K562 (cell line): Measurements from ENCODE around the gene MBD5. TPM values are rescaled to one million over a fixed set of nuclear protein-coding genes. Genes with fewer than 3 reads are reported as not detected.
A peak's percentile ranks its signal among the peaks of the same experiment; 100 is the strongest.

Experiments used
- ATAC-seq: fragments of 200-7000 bp; cut with Tn5 transposase; 3 replicates; pipeline ENCODE4 v1.9.1; 2020; ENCODE audit warnings: moderate library complexity
- BruUV-seq: library from RNA; stranded (reverse); fragments of 400-500 nt; replicated peaks from 2 replicates; lab custom pipeline; 2021; lab: Mats Ljungman, UMichigan
- CTCF ChIA-PET: fragments of 300-600 bp; formaldehyde crosslinking; extraction: SDS; loops from one replicate; lab custom pipeline; 2021; ENCODE audit warnings: low intra/inter-chr PET ratio; lab: Yijun Ruan, JAX
- POLR2A ChIA-PET: fragments of 300-600, 350-650 bp; sonication (Branson Sonifier 250); formaldehyde crosslinking; extraction: SDS; loops from one replicate; lab custom pipeline; 2021; ENCODE audit warnings: antibody characterized with exemption, inconsistent platforms; lab: Yijun Ruan, JAX
- DNase-seq, 4 experiments: peaks; one replicate each; pipeline versions ENCODE4 v3.0.0 to v3.0.0-alpha.2; 2011 to 2018; ENCODE audit warnings: low spot score in 3 of 4, mixed read lengths in 3 of 4; ENCODE audit errors: extremely low read depth in 1 of 4
- FAIRE-seq: peaks from 2 replicates; lab custom pipeline; 2011; peaks lifted over from hg19 to GRCh38; lab: Jason Lieb, UNC
- H2AFZ ChIP-seq: 2 replicates; pipeline ENCODE4 v1.6.0; 2011; ENCODE audit warnings: low read depth, low read length, control low read depth, inconsistent platforms
- H3K27ac ChIP-seq: fragments of 200-600 bp; 3 replicates; pipeline ENCODE4 v1.8.0; 2011; ENCODE audit warnings: low read depth, mild to moderate bottlenecking, control low read depth, inconsistent platforms, low read length, moderate library complexity, mixed read lengths; ENCODE audit errors: extremely low read depth
- H3K27me3 ChIP-seq, 2 experiments: fragments of 300-600 bp in 1 of 2; 2 replicates in 1 of 2; 3 replicates in 1 of 2; pipeline versions ENCODE4 v1.6.0 to v1.8.0; 2011; ENCODE audit warnings: inconsistent platforms in 2 of 2, low read length in 2 of 2, mild to moderate bottlenecking in 1 of 2, mixed read lengths in 1 of 2, moderate library complexity in 1 of 2; ENCODE audit not compliant: control insufficient read depth in 2 of 2, insufficient read depth in 2 of 2
- H3K36me3 ChIP-seq: fragments of 300-600 bp; 3 replicates; pipeline ENCODE4 v1.8.0; 2011; ENCODE audit warnings: mild to moderate bottlenecking, low read length, inconsistent platforms; ENCODE audit not compliant: control insufficient read depth, insufficient read depth
- H3K4me1 ChIP-seq, 2 experiments: fragments of 200-600 bp in 1 of 2; replicated peaks in 1 of 2; 2 replicates in 1 of 2; 3 replicates in 1 of 2; pipeline versions ENCODE4 v1.5.1 to v1.8.0; 2011; ENCODE audit warnings: inconsistent platforms in 2 of 2, low read length in 2 of 2, mild to moderate bottlenecking in 1 of 2, mixed read lengths in 1 of 2, moderate library complexity in 1 of 2; ENCODE audit not compliant: control insufficient read depth in 2 of 2, insufficient read depth in 2 of 2
- H3K4me2 ChIP-seq: 2 replicates; pipeline ENCODE4 v1.6.1; 2011; ENCODE audit warnings: low read length, control low read depth, inconsistent platforms, mixed read lengths; ENCODE audit not compliant: insufficient read depth
- H3K4me3 ChIP-seq: fragments of 200-600 bp; sonication (generic), shearing (Covaris generic); 2 replicates; pipeline ENCODE4 v1.5.1; 2016; ENCODE audit warnings: control low read depth, inconsistent platforms
- H3K79me2 ChIP-seq: fragments of 200-600 bp; 3 replicates; pipeline ENCODE4 v1.8.0; 2011; ENCODE audit warnings: low read length, inconsistent platforms; ENCODE audit not compliant: control insufficient read depth, insufficient read depth
- H3K9ac ChIP-seq, 2 experiments: 2 replicates each; pipeline versions ENCODE4 v1.6.0 to v1.6.1; 2011; ENCODE audit warnings: low read depth in 2 of 2, low read length in 2 of 2, control low read depth in 1 of 2, inconsistent platforms in 1 of 2, mild to moderate bottlenecking in 1 of 2, mixed read lengths in 1 of 2; ENCODE audit not compliant: insufficient read depth in 1 of 2
- H3K9me1 ChIP-seq: one replicate; pipeline ENCODE4 v1.6.0; 2011; ENCODE audit warnings: inconsistent platforms, mild to moderate bottlenecking, low read length, moderate library complexity; ENCODE audit not compliant: control insufficient read depth, insufficient read depth
- H3K9me3 ChIP-seq: replicated peaks from 2 replicates; pipeline ENCODE4 v1.5.1; 2011; ENCODE audit warnings: low read depth, low read length, inconsistent platforms; ENCODE audit not compliant: control insufficient read depth, insufficient read depth
- H4K20me1 ChIP-seq: replicated peaks from 2 replicates; pipeline ENCODE4 v1.6.1; 2011; ENCODE audit warnings: low read length, inconsistent platforms, mixed read lengths; ENCODE audit not compliant: control insufficient read depth, insufficient read depth
- E2F3 ChIP-seq: fragments of 250-450 bp; sonication (Bioruptor Pico); IDR thresholded peaks from 2 replicates; pipeline ENCODE4 v1.4.0; 2020; ENCODE audit warnings: mild to moderate bottlenecking
- FIP1L1 ChIP-seq: fragments of 200-400 bp; formaldehyde crosslinking; IDR thresholded peaks from 2 replicates; pipeline ENCODE4 v1.6.1; 2018; ENCODE audit warnings: mild to moderate bottlenecking, low read depth, low read length; ENCODE audit not compliant: poor library complexity, severe bottlenecking
- GABPB2 ChIP-seq: fragments of 250-450 bp; sonication (Bioruptor Pico); conservative IDR thresholded peaks from 2 replicates; pipeline ENCODE4 v1.5.1; 2021; ENCODE audit warnings: mild to moderate bottlenecking
- MAFF ChIP-seq: IDR thresholded peaks from 2 replicates; pipeline ENCODE4 v1.6.1; 2012; ENCODE audit warnings: low read length, improper control_type of control experiment
- MAFG ChIP-seq: fragments of 450-650 bp; conservative IDR thresholded peaks from 2 replicates; pipeline ENCODE4 v1.6.1; 2016; ENCODE audit warnings: missing genetic modification characterization, missing compliant biosample characterization
- MAFK ChIP-seq: IDR thresholded peaks from 2 replicates; pipeline ENCODE4 v1.6.1; 2011; ENCODE audit warnings: low read length, improper control_type of control experiment
- NR2C2 ChIP-seq, 2 experiments: fragments of 200-800 bp in 1 of 2; sonication (Bioruptor generic) in 1 of 2; sonication (generic) in 1 of 2; formaldehyde crosslinking in 1 of 2; IDR thresholded peaks; 2 replicates each; pipeline versions ENCODE4 v1.6.1 to v1.8.0; 2016 to 2022; ENCODE audit warnings: mild to moderate bottlenecking in 1 of 2, missing compliant biosample characterization in 1 of 2, missing genetic modification characterization in 1 of 2, missing genetic modification reagents in 1 of 2
- RAD51 ChIP-seq: fragments of 450-650 bp; IDR thresholded peaks from 2 replicates; pipeline ENCODE4 v1.7.1; 2016; ENCODE audit warnings: low read depth, mild to moderate bottlenecking, borderline replicate concordance
- RBM25 ChIP-seq: fragments of 200-400 bp; formaldehyde crosslinking; IDR thresholded peaks from 2 replicates; pipeline ENCODE4 v1.6.1; 2018; ENCODE audit warnings: low read length, low read depth, moderate library complexity; ENCODE audit not compliant: severe bottlenecking
- SMARCA4 ChIP-seq: fragments of 450-650 bp; IDR thresholded peaks from 2 replicates; pipeline ENCODE4 v1.6.1; 2016
- TCFL5 ChIP-seq: fragments of 250-450 bp; sonication (Bioruptor Pico); conservative IDR thresholded peaks from 2 replicates; pipeline ENCODE4 v1.6.1; 2021; ENCODE audit warnings: mild to moderate bottlenecking, moderate library complexity, matching md5 sums
- TGIF2 ChIP-seq: sonication (generic); formaldehyde crosslinking; IDR thresholded peaks from 2 replicates; pipeline ENCODE4 v1.8.1; 2022; ENCODE audit warnings: mild to moderate bottlenecking, missing genetic modification reagents, moderate library complexity
- USF1 ChIP-seq: sonication (generic); formaldehyde crosslinking; IDR thresholded peaks from 2 replicates; pipeline ENCODE4 v1.9.0; 2022; ENCODE audit warnings: mild to moderate bottlenecking, missing genetic modification reagents
- ZBTB5 ChIP-seq: fragments of 450-650 bp; IDR thresholded peaks from 2 replicates; pipeline ENCODE4 v1.6.1; 2017; ENCODE audit warnings: antibody characterized with exemption
- ZNF311 ChIP-seq: fragments of 250-450 bp; sonication (Bioruptor Pico); IDR thresholded peaks from 2 replicates; pipeline ENCODE4 v1.4.0; 2020; ENCODE audit warnings: mild to moderate bottlenecking, moderate library complexity
- ZNF316 ChIP-seq: fragments of 450-650 bp; IDR thresholded peaks from 2 replicates; pipeline ENCODE4 v1.6.1; 2016
- ZNF592 ChIP-seq: fragments of 450-650 bp; IDR thresholded peaks from 2 replicates; pipeline ENCODE4 v1.6.1; 2017; ENCODE audit warnings: antibody characterized with exemption, mild to moderate bottlenecking
- ZNF668 ChIP-seq: fragments of 250-450 bp; sonication (Bioruptor Pico); IDR thresholded peaks from 2 replicates; pipeline ENCODE4 v1.8.0; 2022; ENCODE audit warnings: mild to moderate bottlenecking, inconsistent platforms
- ZNF766 ChIP-seq: fragments of 200-800 bp; sonication (Bioruptor generic); conservative IDR thresholded peaks from 2 replicates; pipeline ENCODE4 v1.6.1; 2016; ENCODE audit warnings: missing genetic modification characterization, missing compliant biosample characterization
- WGBS: fragments of 100-300 bp; shearing (Covaris generic); methylation state at CpG from one replicate; pipeline ENCODE4 v1.1.6; 2016; ENCODE audit warnings: low coverage, mixed read lengths; ENCODE audit not compliant: insufficient coverage; ENCODE audit errors: missing lambda C conversion rate; 5-methylcytosine and 5-hydroxymethylcytosine counted together
- in situ Hi-C: fragments of 300-500 bp; cut with MboI; formaldehyde crosslinking; loops from 4 replicates; pipeline ENCODE4 v1.15.0; 2018; ENCODE audit warnings: inconsistent platforms, mixed read lengths
- intact Hi-C: fragments of 100-400 bp; cut with micrococcal nuclease; formaldehyde crosslinking; loops from 2 replicates; pipeline ENCODE4 v1.14.2; 2022
- polyA plus RNA-seq, 8 experiments: library from polyadenylated mRNA; depleted of rRNA in 4 of 8; stranded (reverse) in 5 of 8; unstranded in 3 of 8; fragments of >200 nt; fragmentation: Nextera tagmentation in 2 of 8; fragmentation: Illumina TruSeq in 1 of 8; extraction: Ambion mirVana in 2 of 8; extraction: Trizol in 1 of 8; gene quantifications; 2 replicates each; pipeline versions ENCODE4 v1.2.1 to v1.2.3, GENCODE V29; 2011 to 2014; ENCODE audit warnings: inconsistent platforms in 1 of 8, missing spikeins in 1 of 8
- total RNA-seq, 7 experiments: library from RNA; depleted of rRNA in 6 of 7; stranded (reverse); fragments of >200 nt in 6 of 7; fragmentation: Illumina TruSeq in 2 of 7; extraction: Trizol in 2 of 7; gene quantifications; 2 replicates each; pipeline versions ENCODE4 v1.2.1 to v1.2.3, GENCODE V29; 2011 to 2021; ENCODE audit warnings: low replicate concordance in 1 of 7

Gene MBD5
- total and polyA plus RNA-seq, 9 of the 15 experiments (the other 6 are each of a cell fraction or from before 2014, with no cell fraction given), result 3.4 to 14.5 (median 9.0) TPM

- no peak overlapping the region for H3K4me2 ChIP-seq
- no peaks in the 10 kb centered on the region for H4K20me1 ChIP-seq
- H3K9me3 ChIP-seq, result no peaks in the 10 kb centered on the region
- no TSS peak for BruUV-seq
- no peak for DNase-seq
- FAIRE-seq, result no peak
- H3K27me3 ChIP-seq, result no peaks in the 10 kb centered on the region
- H3K36me3 ChIP-seq, result no peaks in the 10 kb centered on the region
- H3K79me2 ChIP-seq, result no peaks in the 10 kb centered on the region
- H3K4me1 ChIP-seq, result no peaks in the 10 kb centered on the region
- 24% methylated on average over 5 of the region's 5 CpGs for WGBS
- no peak for ATAC-seq
- no peak overlapping the region for H3K9ac ChIP-seq
- CTCF ChIA-PET, result no interaction called here
- POLR2A ChIA-PET, result no interaction called here
- H3K27ac ChIP-seq, result no peak overlapping the region
- in situ Hi-C loops, result no loop called here
- no peak overlapping the region for H3K4me3 ChIP-seq
- no peaks in the 10 kb centered on the region for H3K9me1 ChIP-seq
- intact Hi-C loops, result no loop called here
- H2AFZ ChIP-seq, result no peak overlapping the region
- TF ChIP-seq MAFF (peak; percentile 95), ZNF316 (peak; percentile 97), TGIF2 (CRISPR knock-in tag) (no peak), RAD51 (no peak), MAFG (peak; percentile 92), SMARCA4 (no peak), ZBTB5 (no peak), ZNF592 (no peak), ZNF766 (CRISPR knock-in tag) (no peak), ZNF311 (no peak), FIP1L1 (no peak), GABPB2 (CRISPR knock-in tag) (no peak), NR2C2 (CRISPR knock-in tag; IDR thresholded peaks at IDR 0.05) (no peak), NR2C2 (tag; IDR thresholded peaks at IDR 0.05) (no peak), E2F3 (CRISPR knock-in tag) (no peak), RBM25 (no peak), USF1 (CRISPR knock-in tag) (no peak), MAFK (peak; percentile 96), ZNF668 (no peak), TCFL5 (no peak)
Observed at GRCh38 chr2:148108385-148108784, 87.5 kb downstream of the MBD5 start.
